HG03025 (cell line): ENCODE results near the gene PNKD.

ENCODE experiments used
- ATAC-seq: cut with Tn5 transposase; IDR thresholded peaks from one replicate; pipeline ENCODE4 v1.9.1; 2021; ENCODE audit warnings: mild to moderate bottlenecking, moderate library complexity; ENCODE audit not compliant: unreplicated experiment, low FRiP score

The PNKD gene

DNA sequence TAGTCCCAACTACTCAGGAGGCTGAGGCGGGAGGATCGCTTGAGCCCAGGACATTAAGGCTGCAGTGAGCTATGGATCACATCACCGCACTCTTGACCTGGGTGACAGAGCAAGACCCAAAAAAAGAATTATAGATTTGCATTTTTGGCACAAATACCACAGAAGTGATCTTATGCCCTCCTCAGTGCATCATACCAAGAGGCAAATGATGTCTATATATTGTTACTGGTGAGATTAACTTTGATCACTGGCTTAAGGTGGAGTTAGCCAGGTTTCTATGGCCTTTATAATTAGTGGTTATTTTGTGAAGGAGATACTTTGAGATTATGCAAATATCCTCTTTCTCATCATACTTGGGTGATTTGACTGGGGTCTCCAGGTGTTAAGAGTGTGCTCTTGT is 64.2 kb downstream of the PNKD start:
- ATAC-seq = no peak

- ATAC-seq = no peak
Measured at GRCh38 chr2:218340656-218341055, 70.3 kb downstream of the PNKD start.

GRCh38 chr2:218341381-218341780 is 71.1 kb downstream of the PNKD start:
- ATAC-seq = no peak

DNA sequence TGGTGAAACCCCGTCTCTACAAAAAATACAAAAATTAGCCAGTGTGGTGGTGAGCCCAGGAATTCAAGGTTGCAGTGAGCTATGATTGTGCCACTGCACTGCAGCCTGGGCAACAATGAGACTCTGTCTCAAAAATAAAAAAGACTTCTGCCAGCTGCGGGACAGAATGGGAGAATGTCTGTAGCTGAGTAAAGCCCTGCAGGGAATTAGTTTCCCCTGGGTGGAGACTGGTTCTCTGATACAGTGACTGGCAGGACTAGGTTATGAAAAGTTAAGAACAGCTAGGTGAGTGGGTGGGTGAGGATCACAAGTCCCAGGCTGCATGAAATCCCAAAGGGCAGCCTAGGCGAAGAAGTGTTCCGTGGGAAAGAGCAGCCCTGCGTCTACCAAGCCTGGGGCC is 72.5 kb downstream of the PNKD start:
- ATAC-seq = no peak

DNA sequence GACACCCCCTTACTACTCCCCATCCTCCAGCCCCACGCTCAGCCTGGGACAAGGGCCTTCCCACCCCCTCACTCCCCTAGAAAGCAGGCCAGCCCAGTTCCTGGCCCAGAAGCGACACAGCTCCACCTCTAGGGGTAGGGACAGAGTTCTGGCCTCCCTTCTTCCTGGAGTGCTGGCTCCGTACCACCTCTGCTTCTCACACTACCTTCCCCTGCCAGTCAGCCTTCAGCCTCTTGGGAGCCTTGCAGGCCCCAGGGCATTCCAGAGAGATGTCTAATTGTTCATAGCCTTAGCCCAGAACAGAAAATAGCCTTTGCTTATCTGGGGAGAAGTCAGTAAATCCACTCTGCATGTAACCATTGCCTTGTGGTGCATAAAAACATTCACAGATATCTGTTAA is 73.3 kb downstream of the PNKD start:
- no peak for ATAC-seq

- no peak for ATAC-seq
Measured at GRCh38 chr2:218344090-218344754, 73.9 kb downstream of the PNKD start.

- no peak for ATAC-seq
Measured at GRCh38 chr2:218344755-218345417, 74.6 kb downstream of the PNKD start.

- no peak for ATAC-seq
Measured at GRCh38 chr2:218345491-218346236, 75.3 kb downstream of the PNKD start.

- ATAC-seq = no peak
Measured at GRCh38 chr2:218347172-218347571, 76.9 kb downstream of the PNKD start.

- no peak for ATAC-seq
Measured at GRCh38 chr2:218354045-218354444, 83.7 kb downstream of the PNKD start.

DNA sequence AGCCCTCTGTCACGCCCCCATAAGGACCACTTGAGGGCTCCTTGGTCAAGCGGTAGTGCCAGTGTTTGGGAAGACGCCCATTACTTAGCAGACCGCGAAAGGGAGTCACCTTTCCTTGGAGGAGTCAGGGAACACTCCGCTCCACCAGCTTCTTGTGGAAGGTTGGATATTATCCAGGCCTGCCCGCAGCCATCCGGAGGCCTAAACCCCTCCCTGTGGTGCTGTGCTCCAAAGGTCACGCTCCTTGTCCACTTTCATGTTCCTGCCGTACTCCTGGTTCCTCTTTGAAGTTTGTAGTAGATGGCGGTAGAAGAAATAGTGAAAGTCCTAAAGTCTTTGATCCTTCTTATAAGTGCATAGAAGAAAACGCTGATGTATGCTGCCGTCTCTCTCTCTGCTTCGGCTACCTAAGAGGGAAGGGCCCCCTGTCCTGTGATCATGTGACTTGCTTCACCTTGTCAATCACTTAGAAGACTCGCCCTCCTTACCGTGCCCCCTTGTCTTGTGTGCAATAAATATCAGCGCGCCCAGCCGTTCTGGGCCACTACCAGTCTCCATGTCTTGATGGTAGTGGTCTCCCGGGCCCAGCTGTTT is 84.6 kb downstream of the PNKD start:
- ATAC-seq = no peak

- no peak for ATAC-seq
Measured at GRCh38 chr2:218357236-218358177, 87.2 kb downstream of the PNKD start.

- no peak for ATAC-seq
Measured at GRCh38 chr2:218360453-218360852, 90.1 kb downstream of the PNKD start.

DNA sequence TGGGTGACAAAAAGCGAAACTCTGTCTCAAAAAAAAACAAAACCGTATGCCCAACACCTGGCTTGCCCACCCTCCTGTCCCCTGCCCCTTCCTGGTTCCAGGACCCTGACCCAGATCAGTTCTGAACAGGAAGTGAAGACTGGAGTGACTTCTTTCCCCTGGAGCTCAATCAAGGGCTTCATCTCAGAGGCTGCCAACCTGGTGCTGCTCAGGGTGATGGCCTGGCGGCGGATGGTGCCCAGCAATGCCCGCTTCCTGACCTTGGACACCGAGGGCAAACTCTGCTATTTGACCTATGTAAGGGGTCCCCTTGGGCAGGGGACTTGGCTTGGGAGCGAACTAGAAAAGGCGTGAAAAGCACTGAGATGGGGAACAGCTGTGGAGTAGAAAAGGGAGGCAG is 92.3 kb downstream of the PNKD start:
- ATAC-seq = no peak

DNA sequence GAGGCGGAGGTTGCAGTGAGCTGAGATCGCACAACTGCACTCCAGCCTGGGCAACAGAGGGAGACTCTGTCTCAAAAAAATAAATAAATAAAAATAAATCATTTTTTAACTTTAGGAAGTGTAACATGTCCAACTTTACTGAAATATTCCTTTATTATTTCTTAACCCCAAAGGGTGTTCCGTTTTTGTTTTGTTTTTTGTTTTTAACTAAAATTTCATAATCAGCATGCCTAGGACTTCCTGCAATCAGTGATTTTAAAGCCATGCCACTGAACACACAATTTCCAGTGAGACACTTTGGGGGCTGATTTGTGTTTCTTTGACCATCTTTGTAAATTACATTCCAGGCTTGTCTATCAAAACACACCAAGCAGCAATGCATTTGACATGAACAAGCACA is 93.4 kb downstream of the PNKD start:
- no peak for ATAC-seq

GRCh38 chr2:218364196-218364595 is 93.9 kb downstream of the PNKD start:
- ATAC-seq = no peak

DNA sequence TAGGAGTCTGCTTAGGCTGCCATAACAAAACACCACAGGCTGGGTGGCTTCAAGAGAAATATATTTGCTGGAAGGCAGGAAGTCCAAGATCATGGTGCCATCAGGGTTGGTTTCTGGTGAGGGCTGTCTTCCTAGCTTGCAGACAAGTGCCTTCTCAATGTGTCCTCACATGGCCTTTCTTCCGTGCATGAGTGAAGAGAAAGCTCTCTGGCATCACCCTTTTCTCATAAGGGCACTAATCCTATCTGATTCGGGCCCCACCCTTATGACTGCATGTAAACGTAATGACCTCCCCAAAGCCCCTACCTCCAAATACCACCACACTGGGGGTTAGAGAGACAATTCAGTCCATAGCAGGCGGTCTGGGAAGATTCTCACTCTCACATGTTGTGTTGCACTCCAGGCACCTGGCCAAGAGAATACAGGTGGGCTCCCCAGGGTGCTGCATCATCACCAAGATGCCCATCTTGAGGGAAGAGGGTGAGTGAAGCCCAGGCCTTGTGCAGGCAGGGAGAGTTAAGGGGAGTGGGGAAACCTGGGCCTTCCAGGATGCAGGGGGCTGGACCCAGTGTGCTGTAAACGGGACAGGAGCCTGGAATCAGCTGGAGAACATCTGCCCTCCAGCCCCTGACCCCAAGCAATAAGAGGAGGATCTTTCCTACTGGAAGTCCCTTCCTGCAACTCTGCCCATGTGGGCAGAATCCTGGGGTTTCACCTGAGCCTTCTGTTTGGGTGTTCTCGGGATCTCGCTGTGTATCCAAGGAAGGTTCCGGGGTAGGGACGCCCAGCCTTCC is 96.5 kb downstream of the PNKD start:
- no peak for ATAC-seq

- ATAC-seq = peak; percentile 84
Measured at GRCh38 chr2:218367415-218368149, 97.3 kb downstream of the PNKD start.

DNA sequence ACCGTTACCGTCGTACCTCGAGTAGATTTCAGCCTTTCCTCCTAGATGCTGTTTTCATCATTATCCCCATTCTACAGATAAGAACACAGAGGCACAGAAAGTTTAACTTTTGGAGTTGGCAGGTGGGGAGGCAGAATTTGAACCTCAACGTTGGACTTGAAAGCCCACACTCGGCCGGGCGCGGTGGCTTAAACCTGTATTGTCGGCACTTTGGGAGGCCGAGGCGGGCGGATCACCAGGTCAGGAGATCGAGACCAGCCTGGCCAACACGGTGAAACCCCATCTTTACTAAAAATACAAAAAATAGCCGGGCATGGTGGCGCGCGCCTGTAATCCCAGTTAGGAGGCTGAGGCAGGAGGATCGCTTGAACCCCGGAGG is 97.8 kb downstream of the PNKD start:
- ATAC-seq = no peak
